Suppressor macrophage treated with lipopolysaccharide for 4 hours (primary cell): ENCODE measurements around the gene DENND2A.
"Not testable (repeated sequence)": the region's sequence is repeated elsewhere in the genome, so short reads cannot be mapped to it uniquely, and the experiment has no call there.

ENCODE experiments used
- DNase-seq: peaks from one replicate; pipeline ENCODE4 v3.0.0-alpha.2; 2020

The DENND2A gene

GRCh38 chr7:140672382-140673062, 31.9 kb upstream of the DENND2A start, which contains the start of gene ADCK2:
ADCK2 (plus strand) TSS chr7:140672945; CDS start chr7:140673331, 386 bp downstream.
- DNase-seq, result no peak

DNA sequence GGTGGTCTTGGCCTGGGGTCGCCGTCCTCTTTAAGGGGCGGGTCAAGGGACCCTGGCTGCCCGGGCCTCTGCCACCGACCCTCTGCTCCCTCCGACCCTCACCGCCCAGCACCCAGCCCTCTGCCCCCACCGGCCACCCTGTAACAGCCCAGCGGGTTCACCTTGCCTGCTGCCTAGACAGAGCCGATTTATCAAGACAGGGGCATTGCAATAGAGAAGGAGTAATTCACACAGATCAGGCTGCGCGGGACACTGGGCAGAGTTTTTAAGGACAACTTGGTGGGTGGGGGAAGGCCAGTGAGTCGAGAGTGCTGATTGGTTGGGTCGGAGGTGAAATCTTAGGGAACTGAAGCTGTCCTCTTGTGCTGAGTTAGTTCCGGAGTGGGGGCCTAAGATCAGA, 31.4 kb upstream of the DENND2A start:
- peak; percentile 47 for DNase-seq

- no peak for DNase-seq
Observed at GRCh38 chr7:140670343-140670935, 29.8 kb upstream of the DENND2A start.

GRCh38 chr7:140669862-140670261, 29.2 kb upstream of the DENND2A start:
- not testable (repeated sequence) for DNase-seq

DNA sequence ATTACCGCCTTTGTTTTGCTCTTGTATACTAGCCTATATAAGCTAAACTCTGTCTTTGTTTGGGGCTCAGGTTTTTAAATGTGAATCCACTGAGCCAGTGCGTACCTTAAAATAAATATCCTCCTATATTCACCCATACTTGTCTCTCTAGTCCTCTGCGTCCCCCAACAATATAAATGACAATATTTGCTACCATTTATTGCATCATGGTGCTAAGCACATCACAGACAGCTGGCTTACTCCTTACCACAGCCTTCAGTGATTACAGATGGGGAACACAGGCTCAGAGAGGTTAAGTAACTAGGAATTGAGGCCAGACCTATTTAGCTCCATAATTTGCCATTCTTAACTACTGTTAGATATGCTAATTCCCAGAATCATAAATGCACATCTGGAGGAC, 28.7 kb upstream of the DENND2A start:
- no peak for DNase-seq

GRCh38 chr7:140668641-140669040, 28.0 kb upstream of the DENND2A start:
- no peak for DNase-seq

DNA sequence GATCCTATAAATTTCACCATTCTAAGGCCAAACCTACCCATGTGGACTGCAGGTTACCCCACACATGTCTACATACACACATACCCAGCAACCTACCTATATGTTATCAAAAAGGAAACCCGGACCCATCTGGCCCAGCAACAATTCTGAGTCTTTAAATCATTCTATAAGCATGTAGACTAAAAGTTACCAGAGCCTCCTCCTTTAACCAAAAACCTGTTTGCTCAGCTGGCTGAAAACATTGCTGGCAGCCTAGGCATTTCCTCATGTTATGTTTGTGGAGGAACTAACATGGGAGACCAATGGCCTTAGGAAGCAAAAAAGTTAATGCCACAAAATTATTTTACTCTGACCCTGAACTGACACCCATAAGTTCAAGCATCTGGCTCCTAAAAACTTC, 26.9 kb upstream of the DENND2A start:
- no peak for DNase-seq

- DNase-seq, result not testable (repeated sequence)
Observed at GRCh38 chr7:140662938-140663337, 22.3 kb upstream of the DENND2A start.

- DNase-seq, result no peak
Observed at GRCh38 chr7:140661124-140661523, 20.5 kb upstream of the DENND2A start.

- no peak for DNase-seq
Observed at GRCh38 chr7:140659856-140660255, 19.2 kb upstream of the DENND2A start.

- DNase-seq, result peak; percentile 28
Observed at GRCh38 chr7:140657891-140658290, 17.3 kb upstream of the DENND2A start.

DNA sequence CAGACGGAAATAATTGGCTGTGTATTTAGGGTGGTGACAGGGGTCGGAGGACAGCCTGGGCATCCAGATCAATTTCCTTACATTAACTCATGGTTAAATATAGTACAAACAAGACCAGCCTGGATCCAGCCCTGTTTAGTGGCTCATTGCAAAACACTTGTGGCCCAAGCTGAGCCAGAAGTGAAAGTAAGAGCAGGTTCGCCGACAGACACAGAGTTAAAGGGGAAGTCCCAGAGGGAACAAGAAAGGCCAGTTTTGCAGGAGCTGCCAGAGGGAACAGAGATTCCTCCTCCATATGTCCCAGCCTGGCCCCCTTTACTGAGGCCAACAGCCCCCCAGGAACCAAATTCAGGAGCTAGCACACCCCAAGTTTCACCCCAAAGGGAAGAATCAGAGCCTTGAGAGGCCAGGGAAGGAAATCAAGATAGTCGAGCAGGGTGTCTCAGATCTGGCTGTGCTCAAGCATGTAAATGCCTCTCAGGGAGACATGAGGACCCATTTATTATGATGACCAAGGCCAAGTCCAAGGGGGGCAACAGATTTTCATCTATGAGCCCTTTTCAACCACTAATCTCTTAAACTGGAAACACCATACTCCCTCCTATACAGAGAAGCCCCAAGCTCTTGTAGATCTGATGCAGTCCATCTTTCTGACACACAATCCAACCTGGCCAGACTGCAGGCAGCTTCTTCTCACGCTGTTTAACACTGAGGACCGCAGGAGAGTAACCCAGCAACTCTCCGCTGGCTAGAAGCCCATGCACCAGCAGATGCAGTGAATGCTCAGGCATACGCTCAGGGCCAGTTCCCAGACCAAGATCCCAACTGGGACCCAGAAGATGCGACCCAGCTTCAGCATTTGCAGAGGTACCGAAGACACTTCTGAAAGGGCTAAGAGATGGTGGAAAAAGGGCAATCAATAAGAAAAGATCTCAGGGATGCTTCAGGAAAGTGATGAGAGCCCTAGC, 16.2 kb upstream of the DENND2A start:
- DNase-seq, result peak; percentile 94

DNA sequence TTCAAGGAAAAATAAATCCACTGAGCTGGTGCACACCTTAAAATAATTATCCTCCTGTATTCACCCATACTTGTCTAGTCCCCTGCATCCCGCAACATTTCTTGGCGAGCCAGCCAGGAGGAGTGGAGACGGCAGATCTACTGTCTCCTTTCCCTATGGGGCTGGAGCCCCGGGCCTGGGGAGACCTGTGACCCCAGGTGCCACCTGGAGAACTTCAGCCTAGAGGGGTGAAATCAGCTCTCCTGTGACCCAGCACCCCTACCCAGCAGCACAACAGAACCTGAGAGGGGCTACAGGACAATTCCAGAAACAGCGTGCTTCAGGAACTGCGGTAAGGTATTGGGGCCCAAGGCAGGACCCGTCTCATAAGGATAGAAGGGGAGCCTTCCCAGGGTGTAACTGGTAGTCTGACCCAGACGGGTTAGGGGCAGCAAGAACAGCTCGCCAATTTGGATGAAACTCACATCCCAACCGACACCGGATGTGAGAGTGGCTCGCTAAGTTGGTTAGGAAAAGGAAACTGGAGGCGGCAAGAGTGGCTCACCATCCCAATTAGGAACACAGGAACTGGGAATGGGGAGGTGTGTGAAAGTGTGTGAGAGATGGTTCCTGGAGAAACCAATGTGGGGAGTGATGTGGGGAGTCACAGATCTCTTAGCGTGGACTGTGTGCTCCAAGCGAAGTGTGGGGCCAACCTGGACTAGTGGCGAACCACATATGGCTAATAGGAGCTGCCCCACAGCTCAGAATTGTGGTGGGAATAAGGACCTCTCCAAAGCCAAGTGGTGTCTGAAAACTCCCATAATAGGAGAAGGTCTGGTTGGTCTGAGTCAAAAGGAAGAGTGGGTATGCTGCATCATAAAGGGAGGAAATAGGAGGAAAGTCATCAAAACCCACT, 15.1 kb upstream of the DENND2A start:
- peak; percentile 25 for DNase-seq

GRCh38 chr7:140654661-140655060, 14.0 kb upstream of the DENND2A start:
- no peak for DNase-seq

- no peak for DNase-seq
Observed at GRCh38 chr7:140654109-140654387, 13.4 kb upstream of the DENND2A start.

- DNase-seq, result peak; percentile 73
Observed at GRCh38 chr7:140653319-140654108, 12.9 kb upstream of the DENND2A start.

GRCh38 chr7:140650367-140650766, 9.8 kb upstream of the DENND2A start:
- no peak for DNase-seq

DNA sequence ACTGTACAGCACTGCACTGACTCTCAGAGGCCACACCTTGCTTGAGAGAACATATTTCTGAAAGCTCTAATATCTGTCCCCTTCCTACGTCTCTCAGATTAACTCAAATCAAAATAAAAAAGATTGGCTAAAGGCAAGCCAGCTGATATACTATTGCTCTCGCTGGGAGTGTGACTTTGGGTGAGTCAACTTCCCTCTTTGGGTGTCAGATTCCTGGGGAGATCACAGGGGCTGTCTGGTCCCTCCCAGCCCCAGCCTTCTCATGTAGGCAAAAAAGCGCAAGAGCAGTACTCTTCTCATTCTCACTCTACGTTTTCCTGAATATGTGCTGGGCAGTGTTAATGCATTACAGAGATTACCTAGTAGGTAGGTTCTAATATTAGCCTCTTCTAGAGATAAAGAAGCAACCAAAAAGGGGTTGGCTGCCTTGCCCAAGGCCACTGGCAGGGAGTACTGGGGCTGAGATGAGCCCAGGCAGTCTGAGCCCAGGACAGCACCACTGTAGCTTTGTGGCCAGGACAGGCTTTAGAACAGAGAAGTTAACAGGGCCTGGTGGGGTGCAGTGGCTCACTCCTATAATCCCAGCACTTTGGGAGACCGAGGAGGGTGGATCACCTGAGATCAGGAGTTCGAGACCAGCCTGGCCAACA, 9.1 kb upstream of the DENND2A start:
- DNase-seq, result peak; percentile 63

GRCh38 chr7:140646931-140647647, 6.5 kb upstream of the DENND2A start:
- peak; percentile 46 for DNase-seq

- peak; percentile 37 for DNase-seq
Observed at GRCh38 chr7:140645166-140645900, 4.7 kb upstream of the DENND2A start.
